ENCODE measurements around the gene GFER.
A peak's percentile ranks its signal among the peaks of the same experiment; 100 is the strongest.
"Not testable (repeated sequence)": the region's sequence is repeated elsewhere in the genome, so short reads cannot be mapped to it uniquely, and the experiment has no call there.

Gene GFER

DNA sequence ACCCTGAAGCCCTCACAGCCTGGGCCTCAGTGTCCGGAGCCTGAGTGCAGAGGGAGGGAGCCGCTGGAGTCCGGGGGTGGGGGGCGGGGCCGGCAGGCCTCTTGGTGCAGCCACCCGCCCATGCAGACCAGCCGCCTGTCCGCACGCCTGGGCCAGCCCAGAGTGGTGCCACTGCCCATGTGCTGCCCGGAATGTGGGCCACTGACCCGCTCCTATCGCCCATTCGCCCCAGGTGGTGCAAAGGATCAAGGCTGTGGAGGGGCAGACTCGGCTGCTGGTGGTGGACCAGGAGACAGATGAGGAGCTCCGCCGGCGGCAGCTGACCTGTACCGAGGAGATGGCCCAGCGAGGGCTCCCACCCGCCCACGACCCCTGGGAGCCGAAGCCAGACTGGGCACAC is 45.4 kb downstream of the GFER start:
- no peak for DNase-seq

DNA sequence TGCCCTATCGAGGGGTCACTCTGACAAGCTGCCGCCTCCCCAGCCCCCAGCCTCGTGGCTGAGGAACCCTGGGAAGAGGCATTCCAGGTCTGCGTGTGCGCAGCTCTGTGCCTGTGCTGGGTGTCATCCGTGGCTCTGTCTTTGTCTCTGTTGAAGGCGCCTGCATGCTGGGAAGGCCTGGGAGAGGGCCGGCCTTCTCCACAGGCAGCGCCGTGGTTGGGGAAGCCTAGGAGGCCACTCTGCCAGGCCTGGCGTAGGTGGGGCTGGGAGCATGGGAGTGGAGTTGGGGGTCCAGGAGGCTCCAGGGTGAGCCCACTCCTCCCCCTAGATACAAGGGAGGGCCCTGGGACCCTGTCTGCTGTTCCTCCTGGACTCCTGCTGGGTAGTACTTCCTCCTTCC is 46.0 kb downstream of the GFER start:
- DNase-seq, result no peak

DNA sequence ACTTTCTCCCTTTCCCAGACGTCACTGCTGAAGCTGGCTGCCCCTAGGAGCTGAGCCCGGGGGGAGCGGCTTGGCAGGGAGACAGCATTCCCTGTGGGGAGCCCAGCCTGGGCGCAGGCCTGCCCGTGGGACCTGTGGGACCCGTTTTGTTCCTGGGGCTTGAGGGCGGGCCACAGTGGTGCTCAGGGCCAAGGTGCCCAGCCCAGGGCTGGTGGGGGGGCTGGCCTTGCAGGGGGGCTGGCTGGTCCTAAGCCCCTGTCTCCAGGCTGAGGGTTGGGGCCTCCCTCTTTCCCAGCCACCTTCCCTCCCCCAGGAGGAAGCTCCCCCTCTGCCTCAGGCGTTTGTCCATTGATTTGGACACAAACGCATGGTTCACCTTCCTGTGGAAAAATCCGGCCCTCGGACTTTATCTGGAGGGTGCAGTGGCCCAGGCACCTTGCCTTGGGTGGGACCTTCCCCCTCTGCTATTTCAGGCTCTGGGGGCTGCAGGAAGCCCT is 47.1 kb downstream of the GFER start:
- no peak for DNase-seq

DNA sequence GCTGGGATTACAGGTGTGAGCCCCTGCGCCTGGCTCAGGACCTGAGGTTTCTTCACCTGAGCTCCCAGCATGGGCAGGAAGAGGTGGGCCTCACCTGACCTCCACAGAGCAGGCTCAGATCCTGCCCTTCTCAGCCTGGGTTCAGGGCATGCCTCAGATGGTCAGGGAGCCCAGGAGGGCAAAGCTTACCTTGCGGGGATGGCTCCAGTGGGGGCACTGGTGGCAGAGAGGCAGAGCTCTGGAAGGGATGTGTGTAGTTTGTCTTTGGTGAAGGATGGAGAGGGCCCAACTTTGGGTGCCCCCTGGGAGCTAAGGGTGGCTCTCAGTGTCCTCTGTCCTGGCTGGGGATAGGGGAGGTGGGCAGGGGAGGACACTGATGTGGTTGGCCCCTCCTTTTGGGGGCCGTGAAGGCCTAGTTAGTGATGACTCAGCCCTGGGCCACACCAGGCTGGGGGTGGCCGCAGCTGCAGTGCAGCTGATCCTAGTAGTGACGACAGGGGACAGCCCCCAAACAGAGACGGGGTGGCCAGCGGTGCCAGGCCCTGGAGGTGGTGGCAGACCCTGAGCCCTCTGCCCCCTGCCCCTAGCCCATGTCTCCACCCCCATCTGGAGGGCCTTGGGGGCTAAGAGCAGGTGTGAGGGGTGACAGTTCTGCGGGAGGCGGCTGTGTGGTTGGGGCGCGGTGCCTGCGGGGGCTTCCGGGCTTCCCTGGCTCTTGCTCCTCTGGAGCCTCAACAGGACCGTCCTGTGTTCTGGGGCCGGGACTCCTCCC is 48.5 kb downstream of the GFER start:
- DNase-seq, result no peak

DNA sequence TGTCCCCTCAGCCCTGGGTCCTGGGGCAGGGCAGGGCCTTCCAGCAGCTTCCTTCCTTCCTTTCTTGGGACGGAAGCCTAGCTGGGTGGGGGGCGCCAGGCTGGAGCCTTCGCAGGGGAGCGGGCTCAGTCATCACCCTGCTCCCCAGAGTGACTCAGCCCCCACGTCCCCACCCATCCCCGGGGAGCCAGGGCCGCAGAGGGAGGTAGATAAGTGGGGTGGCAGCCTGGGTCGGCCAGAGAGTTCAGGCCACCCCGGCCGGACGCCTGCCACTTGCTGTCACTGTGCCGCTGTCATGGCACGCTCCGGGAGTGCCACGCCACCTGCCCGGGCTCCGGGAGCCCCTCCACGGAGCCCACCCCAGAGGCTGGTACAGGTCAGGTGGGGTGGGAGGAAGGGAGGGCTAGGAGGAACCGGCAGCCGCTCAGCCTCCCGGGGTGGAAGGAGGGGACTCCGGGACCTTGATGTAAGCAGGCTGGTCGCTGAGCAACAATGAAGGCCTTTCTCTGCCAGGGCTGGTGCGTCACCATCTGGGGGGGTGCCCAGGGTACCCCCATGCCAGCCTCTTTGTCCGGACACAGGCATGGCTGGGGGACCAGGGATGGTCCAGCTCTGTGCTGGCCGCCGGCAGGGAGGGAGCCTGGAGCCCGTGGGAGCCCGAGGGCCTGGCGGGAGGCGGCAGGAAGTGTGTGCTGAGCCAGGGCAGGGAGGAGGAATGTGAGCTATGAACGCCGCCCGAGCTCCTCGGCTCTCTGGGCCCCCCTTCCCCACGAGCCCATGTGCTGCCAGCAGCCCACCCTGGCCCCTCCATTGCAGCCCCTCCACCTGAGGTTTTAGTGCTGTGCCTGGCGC is 49.3 kb downstream of the GFER start:
- no peak for DNase-seq

DNA sequence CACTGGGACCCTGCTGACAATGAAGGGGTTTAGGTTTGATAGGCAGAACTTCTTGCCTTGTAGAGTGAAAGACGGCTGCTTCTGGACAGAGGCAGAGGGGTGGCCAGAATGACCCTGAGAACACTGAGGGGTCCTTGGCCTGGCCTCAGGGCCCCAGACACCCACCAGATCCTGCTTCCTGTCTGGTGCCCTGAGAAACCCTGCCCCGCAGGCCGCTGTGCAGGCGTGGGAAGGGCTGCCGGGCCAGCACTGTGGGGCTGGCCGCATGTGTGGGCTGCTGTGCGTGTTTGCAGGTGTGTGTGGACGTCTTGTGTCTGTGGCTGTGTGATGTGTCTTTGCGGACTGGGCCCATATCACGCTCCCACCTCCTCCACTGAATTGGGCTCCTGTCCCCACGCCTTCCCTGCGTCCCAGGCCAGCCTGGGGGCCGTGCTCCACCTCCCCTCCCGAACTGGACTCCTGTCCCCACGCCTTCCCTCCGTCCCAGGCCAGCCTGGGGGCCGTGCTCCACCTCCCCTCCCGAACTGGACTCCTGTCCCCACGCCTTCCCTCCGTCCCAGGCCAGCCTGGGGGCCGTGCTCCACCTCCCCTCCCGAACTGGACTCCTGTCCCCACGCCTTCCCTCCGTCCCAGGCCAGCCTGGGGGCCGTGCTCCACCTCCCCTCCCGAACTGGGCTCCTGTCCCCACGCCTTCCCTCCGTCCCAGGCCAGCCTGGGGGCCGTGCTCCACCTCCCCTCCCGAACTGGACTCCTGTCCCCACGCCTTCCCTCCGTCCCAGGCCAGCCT is 50.1 kb downstream of the GFER start:
- not testable (repeated sequence) for DNase-seq

DNA sequence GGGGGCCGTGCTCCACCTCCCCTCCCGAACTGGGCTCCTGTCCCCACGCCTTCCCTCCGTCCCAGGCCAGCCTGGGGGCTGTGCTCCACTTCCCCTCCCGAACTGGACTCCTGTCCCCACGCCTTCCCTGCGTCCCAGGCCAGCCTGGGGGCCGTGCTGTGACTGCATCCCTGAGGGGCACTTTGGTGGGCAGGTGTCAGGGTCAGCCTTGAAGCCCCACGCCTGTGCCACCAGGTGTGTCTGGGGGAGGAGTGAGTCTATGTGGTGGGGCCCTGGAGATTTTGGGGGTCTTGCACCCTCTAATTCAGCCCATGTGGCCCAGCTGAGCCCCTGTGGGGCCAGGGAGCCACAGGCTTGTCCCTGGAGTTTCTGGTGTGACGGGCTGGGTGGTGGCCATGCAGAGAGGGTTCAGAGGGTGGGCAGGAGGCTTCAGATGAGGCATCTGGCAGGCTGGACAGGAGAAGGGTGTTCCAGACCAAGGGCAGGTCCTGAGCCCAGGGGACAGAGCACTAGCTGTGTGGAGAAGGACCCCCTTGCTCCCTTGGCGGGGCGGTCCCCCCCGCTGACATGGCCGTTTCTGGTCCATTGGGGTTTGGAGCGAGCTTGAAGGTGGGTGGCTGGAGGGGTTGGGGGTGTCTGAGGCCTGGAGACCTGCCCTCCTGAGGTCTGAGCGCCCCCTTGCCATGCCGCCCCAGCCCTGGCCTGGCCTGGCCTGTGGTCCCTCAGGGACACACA is 50.9 kb downstream of the GFER start:
- no peak for DNase-seq

DNA sequence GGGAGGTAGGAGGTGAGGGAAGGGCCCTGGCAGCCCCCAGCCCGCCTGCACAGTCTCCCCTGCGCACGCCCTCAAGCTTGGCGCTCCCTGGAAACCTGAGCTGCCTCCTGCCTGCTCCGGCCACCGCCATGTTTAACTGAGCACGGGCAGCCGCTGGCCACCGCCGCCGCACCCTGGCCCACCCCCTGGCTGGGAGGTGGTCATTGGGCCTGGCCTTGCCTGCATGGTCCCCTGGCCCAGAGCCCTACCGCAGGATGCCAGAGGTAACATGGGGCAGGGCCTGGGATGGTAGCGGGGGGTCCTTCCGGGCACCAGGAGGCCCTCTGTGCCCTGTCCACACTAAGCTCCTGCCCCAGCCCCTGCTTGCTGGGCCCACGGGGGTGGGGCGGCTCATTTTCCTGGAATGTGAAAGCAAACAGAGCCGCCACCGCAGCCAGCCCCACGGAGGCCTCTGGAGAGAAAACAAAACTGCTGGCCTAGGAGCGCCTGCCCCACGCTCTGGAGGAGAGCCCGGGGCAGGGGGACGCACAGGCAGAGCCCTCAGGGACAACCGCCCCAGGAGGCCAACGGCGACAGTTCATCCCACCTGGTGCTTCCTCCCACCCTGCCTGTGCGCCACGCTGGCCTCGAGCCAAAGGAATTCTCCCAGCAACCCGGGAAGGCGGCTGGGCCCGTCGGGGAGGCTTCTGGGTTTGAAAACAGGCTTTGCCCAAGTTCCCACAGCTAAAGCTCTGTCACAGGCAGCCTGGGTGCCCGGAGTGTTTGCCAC is 51.6 kb downstream of the GFER start:
- DNase-seq, result peak; percentile 68

DNA sequence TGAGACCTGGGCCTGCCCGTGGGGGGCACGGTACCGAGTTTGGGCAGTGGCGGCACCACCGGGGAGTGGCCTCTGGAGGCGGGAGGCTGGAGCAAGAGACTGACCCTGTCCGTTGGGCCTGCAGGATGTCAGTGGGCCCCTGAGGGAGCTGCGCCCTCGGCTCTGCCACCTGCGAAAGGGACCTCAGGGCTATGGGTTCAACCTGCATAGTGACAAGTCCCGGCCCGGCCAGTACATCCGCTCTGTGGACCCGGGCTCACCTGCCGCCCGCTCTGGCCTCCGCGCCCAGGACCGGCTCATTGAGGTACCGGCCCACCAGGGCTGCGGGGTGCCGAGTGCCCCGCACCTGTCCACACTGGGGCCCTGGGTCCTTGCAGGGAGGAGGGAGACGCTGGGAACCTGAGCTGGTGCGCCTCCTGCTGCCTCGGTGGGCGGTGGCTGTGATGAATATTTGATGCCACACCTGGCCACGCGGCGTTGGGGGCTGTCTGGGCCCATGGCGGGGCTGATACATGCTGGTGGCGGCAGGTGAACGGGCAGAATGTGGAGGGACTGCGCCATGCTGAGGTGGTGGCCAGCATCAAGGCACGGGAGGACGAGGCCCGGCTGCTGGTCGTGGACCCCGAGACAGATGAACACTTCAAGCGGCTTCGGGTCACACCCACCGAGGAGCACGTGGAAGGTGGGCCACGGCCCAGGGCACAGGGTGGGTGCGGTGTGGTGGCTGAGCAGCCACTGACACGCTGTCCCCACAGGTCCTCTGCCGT is 52.4 kb downstream of the GFER start:
- no peak for DNase-seq

DNA sequence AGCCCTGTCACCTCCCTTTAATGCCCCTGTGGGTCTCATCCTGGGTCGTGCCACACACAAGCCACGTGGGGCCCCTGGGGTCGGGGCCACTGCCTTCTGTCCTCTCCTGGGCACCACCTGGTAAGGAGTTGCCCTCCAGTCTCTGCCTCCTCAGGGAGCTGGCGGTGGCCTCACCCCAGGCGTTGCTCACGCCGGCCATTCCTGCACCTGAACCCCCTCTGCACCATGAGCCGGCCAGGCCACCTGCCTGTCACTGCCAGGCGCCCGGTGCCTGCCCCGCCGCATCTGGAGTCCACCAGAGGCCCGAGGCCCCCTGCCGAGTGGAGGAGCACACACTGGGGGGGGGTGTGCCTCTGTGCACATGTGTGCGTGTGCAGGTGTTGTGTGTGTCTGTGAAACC is 53.1 kb downstream of the GFER start:
- no peak for DNase-seq

Data from NCI-H82 (cell line).